GM18951 (cell line): Measurements from ENCODE around the gene LEKR1.
"Not testable (repeated sequence)": the region's sequence is repeated elsewhere in the genome, so short reads cannot be mapped to it uniquely, and the experiment has no call there.

Experiments used
- POLR2A ChIP-seq: IDR thresholded peaks from 4 replicates; pipeline ENCODE4 v1.6.1; 2011; ENCODE audit warnings: mild to moderate bottlenecking; ENCODE audit not compliant: insufficient read length, insufficient read depth; ENCODE audit errors: extremely low read depth
- in situ Hi-C: fragments of 300-500 bp; cut with MboI; formaldehyde crosslinking; loops from one replicate; pipeline ENCODE4 v1.12.0; 2022; ENCODE audit warnings: low sequenced_read_pairs, mixed read lengths, inconsistent platforms; ENCODE audit not compliant: unreplicated experiment

Gene LEKR1

DNA sequence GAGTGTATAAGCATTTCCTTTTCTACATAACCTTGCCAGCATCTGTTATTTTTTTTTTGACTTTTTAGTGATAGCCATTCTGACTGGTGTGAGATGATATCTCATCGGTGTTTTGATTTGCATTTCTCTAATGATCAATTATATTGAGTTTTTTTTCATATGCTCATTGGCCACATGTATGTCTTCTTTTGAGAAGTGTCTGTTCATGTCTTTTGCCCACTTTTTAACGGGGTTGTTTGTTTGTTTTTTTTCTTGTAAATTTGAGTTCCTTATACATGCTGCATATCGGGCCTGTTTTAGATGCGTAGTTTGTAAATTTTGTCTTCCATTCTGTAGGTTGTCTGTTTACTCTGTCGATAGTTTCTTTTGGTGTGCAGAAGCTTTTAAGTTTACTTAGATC is 89.2 kb downstream of the LEKR1 start:
- in situ Hi-C loops, result no loop called here
- no peak for TF ChIP-seq POLR2A

DNA sequence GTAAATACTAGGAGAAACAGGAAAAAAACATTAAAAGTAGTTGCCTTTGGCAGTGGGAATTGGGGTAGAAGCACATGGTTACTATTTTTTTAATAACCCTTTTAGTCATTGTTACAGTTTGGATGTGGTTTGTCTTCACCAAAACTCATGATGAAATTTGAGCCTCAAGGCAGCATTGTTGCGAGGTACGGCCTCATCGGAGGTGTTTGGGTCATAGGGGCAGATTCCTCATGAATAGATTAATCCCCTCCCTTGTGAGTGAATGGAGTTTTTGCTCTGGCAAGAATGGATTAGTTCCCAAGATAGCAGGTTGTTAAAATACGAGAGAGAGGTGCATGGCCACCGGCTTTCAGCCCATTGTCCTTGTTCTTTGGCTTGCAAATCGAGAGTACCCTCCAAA is 92.6 kb downstream of the LEKR1 start:
- TF ChIP-seq POLR2A, result no peak
- in situ Hi-C loops, result no loop called here

DNA sequence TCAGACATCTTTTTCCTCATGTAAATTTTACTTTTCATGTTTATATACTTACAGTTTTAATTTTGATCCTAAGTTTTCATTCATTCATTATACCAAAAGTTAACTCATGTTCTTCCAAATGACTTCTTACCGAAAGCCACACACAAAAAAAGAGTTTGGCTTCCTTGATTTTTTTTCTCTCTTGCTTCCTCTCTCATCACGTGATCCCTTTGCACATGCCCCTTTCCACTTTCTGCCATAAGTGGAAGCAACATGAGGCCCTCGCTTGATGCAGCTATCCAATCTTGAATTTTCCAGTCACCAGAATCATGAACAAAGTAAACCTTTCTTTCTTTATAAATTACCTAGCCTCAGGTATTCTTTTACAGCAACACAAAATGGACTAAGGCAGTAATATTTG is 93.7 kb downstream of the LEKR1 start:
- in situ Hi-C loops, result no loop called here
- TF ChIP-seq POLR2A, result no peak

DNA sequence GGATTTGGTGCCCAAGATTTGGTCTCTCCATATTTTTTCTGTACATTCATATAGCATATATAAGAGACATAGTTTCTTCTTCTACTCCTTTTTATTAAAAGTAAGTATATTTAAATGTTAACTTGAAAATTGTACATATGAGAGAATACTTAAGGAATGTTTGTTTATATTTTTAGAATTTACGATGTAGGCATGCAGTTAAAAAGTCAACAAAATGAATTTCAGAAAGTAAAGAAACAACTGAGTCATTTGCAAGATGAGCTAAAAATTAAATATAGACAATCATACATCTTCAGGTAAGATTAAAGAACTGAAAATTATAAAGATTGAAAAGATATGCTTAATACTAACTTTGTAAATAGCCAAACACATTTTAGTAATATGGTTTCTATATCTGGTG is 94.2 kb downstream of the LEKR1 start:
- TF ChIP-seq POLR2A, result no peak
- in situ Hi-C loops, result no loop called here

DNA sequence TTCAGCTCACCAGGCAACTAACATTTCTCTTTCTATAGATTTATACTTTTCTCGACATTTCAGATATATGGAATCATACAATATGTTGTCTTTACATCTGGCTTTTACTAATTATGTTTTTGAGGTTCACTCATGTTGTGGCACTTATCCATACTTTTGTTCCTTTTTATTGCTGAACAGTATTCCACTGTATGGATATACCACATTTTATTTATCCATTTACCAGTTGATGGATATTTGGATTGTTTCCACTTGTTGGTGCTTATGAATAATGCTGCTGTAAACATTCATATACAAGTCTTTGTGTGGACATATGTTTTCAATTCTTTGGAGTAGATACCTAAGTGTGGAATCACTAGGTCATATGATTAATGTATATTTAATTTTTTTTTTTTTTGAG is 97.2 kb downstream of the LEKR1 start:
- in situ Hi-C loops, result no loop called here
- no peak for TF ChIP-seq POLR2A

DNA sequence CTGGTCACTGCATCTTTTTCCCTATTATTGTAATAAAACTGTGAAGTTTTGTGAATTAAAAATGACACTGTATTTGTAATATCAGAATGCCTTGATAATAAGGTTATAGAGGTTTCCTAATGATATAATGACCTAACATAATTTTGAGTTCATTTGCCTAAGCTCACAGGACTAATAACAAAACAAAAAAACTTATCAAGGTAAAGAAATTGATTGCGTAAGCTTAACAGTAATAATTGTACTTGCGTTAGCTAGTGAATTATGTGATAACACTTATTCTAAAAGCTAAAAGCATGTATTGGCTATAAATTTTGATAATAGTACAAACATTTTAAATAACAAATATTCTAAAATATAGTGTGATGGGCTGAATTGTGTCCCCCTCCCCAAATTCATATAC is 112.6 kb downstream of the LEKR1 start:
- in situ Hi-C loops, result no loop called here
- no peak for TF ChIP-seq POLR2A

DNA sequence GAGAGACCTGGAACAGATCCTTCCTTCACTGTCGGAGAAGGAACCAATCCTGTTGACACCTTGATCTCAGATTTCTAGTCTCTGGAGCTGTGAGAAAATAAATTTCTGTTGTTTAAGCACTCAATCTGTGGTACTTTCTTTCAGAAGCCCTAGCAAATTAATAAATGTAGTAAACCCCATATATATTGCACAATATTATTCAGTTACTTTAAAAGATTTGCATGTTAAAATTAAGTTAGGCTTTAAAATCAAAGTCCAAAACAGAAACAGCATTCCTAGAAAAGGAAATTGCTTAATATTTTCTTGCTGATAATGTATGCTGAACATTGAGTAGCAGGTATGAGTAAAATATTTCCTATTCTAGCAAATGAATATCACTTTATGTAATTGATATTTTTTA is 113.2 kb downstream of the LEKR1 start:
- in situ Hi-C loops, result no loop called here
- no peak for TF ChIP-seq POLR2A

DNA sequence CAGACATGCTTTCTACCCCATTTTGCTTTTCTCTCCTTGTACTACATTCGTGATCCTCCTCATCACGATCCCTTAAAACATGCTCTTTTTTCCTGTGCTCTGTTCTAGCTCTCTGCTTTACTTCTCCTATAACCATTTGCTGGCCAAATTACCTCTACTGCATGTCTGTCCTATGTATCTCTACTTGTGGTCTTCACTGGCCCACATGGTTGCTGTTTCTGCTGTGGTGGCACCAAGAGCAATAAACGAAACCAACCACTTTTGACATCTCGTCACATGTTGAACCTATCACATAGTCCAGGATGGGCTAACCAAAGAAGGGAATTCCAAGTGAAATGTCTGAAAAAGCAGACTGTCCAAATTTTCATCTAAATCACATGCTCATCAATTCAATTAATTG is 115.2 kb downstream of the LEKR1 start:
- no peak for TF ChIP-seq POLR2A
- in situ Hi-C loops, result no loop called here

DNA sequence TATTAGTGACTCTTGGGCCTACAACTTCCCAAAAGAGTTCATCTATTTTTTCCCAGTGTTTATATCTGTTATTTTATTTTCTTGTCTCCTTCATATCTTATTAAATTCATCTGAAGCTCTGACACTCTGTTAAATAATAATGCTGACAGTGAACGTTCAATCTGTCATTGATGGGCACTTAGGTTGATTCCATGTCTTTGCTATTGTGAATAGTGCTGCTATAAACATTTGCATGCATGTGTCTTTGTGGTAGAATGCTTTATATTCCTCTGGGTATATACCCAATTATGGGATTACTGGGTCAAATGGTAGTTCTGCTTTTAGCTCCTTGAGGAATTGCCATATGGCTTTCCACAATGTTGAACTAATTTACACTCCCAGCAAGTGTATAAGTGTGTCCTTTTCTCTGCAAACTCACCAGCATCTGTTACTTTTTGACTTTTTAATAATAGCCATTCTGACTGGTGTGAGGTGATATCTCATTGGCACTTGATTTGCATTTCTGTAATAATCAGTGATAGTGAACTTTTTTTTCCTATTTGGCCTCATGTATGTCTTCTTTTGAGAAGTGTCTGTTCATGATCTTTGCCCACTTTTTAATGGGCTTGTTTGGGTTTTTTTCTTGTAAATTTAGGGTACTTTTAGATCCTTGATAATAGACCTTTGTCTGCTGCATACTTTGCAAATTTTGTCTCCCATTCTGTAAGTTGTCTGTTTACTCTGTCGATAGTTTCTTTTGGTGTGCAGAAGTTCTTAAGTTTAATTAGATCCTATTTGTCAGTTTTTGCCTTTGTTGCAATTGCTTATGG is 122.5 kb downstream of the LEKR1 start:
- in situ Hi-C loops, result no loop called here
- TF ChIP-seq POLR2A, result no peak

DNA sequence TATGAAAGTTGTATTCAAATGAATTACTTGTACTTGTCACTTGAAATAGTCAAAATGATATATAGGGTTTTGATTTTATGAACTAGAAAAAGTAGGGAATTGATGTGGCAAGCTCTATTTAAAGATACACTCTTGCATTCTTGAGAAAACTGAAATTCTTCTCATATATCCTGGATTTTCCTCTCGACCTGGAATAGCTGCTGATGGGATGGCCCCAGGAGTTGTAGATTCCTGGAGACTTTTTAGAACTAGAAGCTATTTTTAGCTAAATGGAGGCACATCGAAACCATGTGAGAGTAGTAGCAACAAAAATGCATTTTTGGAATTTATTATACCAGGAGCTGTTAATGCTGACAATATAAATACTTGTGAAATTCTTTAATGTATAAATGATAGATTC is 125.9 kb downstream of the LEKR1 start:
- no peak for TF ChIP-seq POLR2A
- in situ Hi-C loops, result no loop called here

DNA sequence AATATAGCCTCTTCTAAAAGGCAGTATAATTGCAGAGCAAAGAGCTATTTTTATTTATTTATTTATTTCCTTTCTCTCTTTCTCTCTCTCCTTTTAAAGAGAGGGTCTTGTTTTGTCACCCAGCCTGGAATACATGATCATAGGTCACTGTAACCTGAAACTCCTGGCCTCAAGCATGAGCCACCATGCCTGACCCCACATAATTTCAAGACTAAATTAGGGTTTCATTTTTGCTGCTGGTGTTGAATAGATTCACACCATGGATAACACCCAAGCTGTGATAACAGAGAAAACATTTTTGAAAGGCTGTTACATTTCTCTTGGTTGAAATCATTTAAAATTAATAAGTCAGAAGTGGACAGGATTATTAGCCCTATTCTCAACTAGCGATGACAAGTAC is 131.6 kb downstream of the LEKR1 start:
- in situ Hi-C loops, result no loop called here
- no peak for TF ChIP-seq POLR2A

DNA sequence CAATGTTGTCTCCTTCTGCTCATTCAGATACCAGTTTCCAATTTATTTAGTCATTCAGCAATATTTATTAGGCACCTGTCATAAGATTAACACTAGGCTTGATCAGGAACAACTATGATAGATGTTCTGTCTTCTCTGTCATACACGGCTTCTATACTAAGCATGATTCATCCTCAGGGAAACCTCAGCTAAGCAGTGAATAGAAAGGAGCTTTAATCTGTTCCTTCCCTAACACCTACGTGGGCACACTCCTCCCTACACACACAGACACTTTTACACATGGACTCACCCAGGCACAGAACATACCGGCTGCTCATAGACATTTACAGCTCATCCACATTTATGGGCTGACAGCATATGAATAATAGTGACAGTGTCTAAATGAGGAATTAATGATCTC is 136.9 kb downstream of the LEKR1 start:
- no peak for TF ChIP-seq POLR2A
- in situ Hi-C loops, result no loop called here

DNA sequence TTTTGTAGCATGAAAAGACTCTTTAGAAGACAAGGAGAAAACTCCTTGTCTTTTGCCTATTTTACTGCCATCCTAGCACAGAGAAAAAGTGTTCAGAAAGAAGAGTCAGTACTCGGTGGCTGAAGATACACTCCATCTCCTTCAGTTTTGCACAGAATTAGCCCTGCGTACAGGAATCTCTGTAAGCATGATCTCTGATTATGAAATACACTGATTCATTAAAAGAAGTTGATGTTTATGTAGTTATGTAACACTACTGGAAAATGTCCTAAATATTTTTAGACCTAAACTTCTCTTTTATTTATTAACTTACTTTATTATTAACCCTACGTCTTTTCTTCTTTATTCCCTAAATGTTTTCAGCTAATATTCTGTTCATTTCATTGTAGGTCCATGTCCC is 138.4 kb downstream of the LEKR1 start:
- no peak for TF ChIP-seq POLR2A
- in situ Hi-C loops, result no loop called here

DNA sequence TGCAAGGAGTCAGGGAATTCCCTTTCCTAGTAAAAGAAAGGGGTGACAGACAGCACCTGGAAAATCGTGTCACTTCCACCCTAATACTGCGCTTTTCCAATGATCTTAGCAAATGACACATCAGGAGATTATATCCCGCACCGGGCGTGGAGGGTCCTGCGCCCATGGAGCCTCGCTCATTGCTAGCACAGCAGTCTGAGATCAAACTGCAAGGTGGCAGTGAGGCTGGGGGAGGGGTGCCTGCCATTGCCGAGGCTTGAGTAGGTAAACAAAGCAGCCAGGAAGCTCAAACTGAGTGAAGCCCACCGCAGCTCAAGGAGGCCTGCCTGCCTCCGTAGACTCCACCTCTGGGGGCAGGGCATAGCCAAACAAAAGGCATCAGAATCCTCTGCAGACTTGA is 140.2 kb downstream of the LEKR1 start:
- in situ Hi-C loops, result not testable (repeated sequence)

DNA sequence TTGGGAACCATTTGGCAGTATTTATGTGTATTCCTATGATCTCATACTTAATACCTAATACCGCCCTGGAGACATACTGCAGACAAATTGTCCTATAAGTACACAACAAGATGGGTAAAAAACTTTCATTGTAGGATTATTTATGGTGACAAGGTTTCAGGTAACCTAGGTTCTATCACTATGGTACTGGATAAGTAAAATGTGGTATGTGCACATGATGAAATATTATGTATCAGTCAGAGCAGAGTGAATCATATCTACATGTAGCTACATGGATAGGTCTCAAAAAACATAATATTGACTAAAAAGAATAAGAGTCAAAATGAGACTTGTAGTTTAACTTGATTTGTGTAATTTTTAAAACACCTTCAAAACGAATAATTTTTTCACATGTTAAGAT is 147.8 kb downstream of the LEKR1 start:
- TF ChIP-seq POLR2A, result no peak
- in situ Hi-C loops, result no loop called here
